Measurements from ENCODE around the gene AQP5. TPM values are rescaled to one million over a fixed set of nuclear protein-coding genes. Genes with fewer than 3 reads are reported as not detected.

The AQP5 gene
- total and polyA plus RNA-seq, 12 donors, result 0.16 to 2.6 (median 0.52) TPM; not detected in 4

DNA sequence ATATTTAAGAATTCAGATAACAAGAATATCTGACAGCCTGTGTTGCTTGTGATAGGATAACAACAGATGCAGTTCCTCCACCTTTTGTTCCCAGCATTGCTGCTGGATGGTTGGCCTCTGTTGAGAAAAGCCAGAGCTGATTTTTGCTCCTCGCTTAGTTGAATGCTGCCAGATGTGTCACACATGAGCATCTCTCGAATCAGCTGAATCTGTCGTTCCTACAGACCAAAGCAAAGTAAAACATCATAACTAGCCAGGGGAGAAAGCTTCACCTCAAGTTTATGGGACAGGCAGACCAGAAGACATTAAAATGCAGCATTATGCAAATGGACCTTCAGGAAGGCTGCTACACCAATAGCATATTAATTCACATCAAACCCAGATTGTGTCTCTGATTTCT, 43.5 kb downstream of the AQP5 start:
- WGBS, 2 donors, result 42 to 57% methylated on average over 3 of the region's 3 CpGs
- Histone ChIP-seq H3K36me3 (peaks cover 0 to 66% (median 0%) of the 10 kb centered on the region in 9 donors), H3K4me3 (no peak overlapping the region), H3K27me3 (no peaks in the 10 kb centered on the region), H3K4me1 (peaks cover 0 to 18% (median 0%) of the 10 kb centered on the region in 9 donors), H3K27ac (no peak overlapping the region), H3K9me3 (no peaks in the 10 kb centered on the region)
- TF ChIP-seq, protein P1, sequence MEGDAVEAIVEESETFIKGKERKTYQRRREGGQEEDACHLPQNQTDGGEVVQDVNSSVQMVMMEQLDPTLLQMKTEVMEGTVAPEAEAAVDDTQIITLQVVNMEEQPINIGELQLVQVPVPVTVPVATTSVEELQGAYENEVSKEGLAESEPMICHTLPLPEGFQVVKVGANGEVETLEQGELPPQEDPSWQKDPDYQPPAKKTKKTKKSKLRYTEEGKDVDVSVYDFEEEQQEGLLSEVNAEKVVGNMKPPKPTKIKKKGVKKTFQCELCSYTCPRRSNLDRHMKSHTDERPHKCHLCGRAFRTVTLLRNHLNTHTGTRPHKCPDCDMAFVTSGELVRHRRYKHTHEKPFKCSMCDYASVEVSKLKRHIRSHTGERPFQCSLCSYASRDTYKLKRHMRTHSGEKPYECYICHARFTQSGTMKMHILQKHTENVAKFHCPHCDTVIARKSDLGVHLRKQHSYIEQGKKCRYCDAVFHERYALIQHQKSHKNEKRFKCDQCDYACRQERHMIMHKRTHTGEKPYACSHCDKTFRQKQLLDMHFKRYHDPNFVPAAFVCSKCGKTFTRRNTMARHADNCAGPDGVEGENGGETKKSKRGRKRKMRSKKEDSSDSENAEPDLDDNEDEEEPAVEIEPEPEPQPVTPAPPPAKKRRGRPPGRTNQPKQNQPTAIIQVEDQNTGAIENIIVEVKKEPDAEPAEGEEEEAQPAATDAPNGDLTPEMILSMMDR (IDR thresholded peaks at IDR 0.05), result no peak
- ATAC-seq (no peak), DNase-seq (no peak)
- intact Hi-C loops (cut with DNase I), result no loop called here

GRCh38 chr12:50006280-50006679, 44.6 kb downstream of the AQP5 start:
- ATAC-seq, result no peak
- no peak for DNase-seq
- Histone ChIP-seq H3K36me3 (peaks cover 0 to 57% (median 0%) of the 10 kb centered on the region in 9 donors), H3K4me3 (no peak overlapping the region), H3K27me3 (no peaks in the 10 kb centered on the region), H3K4me1 (peaks cover 0 to 18% (median 0%) of the 10 kb centered on the region in 9 donors), H3K27ac (no peak overlapping the region), H3K9me3 (no peaks in the 10 kb centered on the region)
- 97 to 98% methylated on average over 7 of the region's 7 CpGs for WGBS, 2 donors
- intact Hi-C loops (cut with DNase I), result no loop called here
- TF ChIP-seq, protein P1 (IDR thresholded peaks at IDR 0.05), result no peak

GRCh38 chr12:50006754-50007442, 45.2 kb downstream of the AQP5 start:
- ATAC-seq, result no peak
- WGBS, 2 donors, result 93 to 100% methylated on average over 1 of the region's 1 CpG
- TF ChIP-seq, protein P1 (IDR thresholded peaks at IDR 0.05), result no peak
- no peak overlapping the region for H3K4me3 ChIP-seq
- peaks cover 0 to 18% (median 0%) of the 10 kb centered on the region in 9 donors for H3K4me1 ChIP-seq
- no peaks in the 10 kb centered on the region for H3K9me3 ChIP-seq
- no peak overlapping the region for H3K27ac ChIP-seq
- peaks cover 0 to 51% (median 0%) of the 10 kb centered on the region in 9 donors for H3K36me3 ChIP-seq
- intact Hi-C loops (cut with DNase I), result no loop called here
- DNase-seq, result no peak
- H3K27me3 ChIP-seq, result no peaks in the 10 kb centered on the region

DNA sequence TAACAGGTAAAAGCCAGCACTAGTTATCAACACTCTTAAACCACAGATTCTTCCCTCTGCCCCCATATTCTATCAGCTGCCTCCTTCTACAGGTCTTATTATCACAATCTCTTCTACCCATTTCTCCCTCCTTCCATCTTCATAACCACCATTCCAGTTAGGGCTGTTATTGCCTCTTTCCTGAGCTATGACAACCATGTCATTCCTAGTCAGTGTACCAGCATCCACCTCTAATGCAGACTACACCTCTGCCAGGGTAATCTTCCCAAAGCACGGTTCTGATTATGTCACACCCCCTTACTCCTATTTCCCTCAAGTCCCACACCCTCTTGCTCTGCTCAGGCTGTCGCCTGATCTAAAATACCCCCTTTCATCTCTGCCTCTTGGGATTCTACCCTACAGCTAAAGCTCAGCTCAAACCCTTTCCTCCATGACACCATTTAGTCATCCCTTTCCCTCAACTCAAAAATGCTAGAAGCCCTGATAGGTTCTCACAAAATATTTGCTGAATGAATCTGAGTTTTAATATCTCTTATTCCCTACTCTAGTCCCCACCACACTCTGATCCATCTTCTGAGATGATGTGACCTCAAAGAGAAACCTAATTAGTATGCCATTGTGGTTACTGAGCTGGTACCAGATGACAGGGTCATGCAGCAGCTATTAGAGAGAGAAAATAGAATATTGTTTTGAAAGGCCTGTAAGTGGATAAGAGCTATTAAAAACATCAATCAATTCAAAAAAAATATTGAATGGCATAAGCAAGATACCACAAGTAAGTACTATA, 51.9 kb downstream of the AQP5 start:
- peaks cover 0 to 32% (median 0%) of the 10 kb centered on the region in 9 donors for H3K36me3 ChIP-seq
- DNase-seq (no peak), ATAC-seq (no peak)
- H3K9me3 ChIP-seq, result no peaks in the 10 kb centered on the region
- no peaks in the 10 kb centered on the region for H3K27me3 ChIP-seq
- peaks cover 0 to 25% (median 4%) of the 10 kb centered on the region in 9 donors for H3K4me1 ChIP-seq
- intact Hi-C loops (cut with DNase I), result no loop called here
- TF ChIP-seq, protein P1 (IDR thresholded peaks at IDR 0.05), result no peak
- H3K27ac ChIP-seq, result no peak overlapping the region
- WGBS, 2 donors, result 68 to 91% methylated on average over 2 of the region's 2 CpGs
- no peak overlapping the region for H3K4me3 ChIP-seq

All from heart right ventricle (tissue), 16 donors.